ENCODE measurements around the gene ADGRL1.
"Not testable (repeated sequence)": the region's sequence is repeated elsewhere in the genome, so short reads cannot be mapped to it uniquely, and the experiment has no call there.

DNA sequence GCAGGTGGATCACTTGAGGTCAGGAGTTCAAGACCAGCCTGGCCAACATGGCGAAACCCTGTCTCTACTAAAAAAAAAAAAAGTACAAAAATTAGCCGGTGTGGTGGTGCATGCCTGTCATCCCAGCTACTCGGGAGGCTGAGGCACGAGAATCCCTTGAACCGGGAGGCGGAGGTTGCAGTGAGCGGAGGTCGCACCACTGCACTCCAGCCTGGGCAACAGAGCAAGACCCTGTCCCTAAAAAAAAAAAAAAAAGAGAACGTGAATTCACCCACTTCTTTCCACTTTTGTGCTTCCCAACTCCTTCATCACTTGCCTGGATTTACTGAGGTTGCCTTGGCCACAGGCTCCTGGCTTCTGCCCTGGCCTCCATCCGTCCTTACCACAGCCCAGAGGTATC is 44.3 kb upstream of the ADGRL1 start:
- TF ChIP-seq, protein P1, sequence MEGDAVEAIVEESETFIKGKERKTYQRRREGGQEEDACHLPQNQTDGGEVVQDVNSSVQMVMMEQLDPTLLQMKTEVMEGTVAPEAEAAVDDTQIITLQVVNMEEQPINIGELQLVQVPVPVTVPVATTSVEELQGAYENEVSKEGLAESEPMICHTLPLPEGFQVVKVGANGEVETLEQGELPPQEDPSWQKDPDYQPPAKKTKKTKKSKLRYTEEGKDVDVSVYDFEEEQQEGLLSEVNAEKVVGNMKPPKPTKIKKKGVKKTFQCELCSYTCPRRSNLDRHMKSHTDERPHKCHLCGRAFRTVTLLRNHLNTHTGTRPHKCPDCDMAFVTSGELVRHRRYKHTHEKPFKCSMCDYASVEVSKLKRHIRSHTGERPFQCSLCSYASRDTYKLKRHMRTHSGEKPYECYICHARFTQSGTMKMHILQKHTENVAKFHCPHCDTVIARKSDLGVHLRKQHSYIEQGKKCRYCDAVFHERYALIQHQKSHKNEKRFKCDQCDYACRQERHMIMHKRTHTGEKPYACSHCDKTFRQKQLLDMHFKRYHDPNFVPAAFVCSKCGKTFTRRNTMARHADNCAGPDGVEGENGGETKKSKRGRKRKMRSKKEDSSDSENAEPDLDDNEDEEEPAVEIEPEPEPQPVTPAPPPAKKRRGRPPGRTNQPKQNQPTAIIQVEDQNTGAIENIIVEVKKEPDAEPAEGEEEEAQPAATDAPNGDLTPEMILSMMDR (IDR thresholded peaks at IDR 0.05 in 8 of 11, conservative IDR thresholded peaks at IDR 0.05 in 3 of 11): not testable (repeated sequence)
- not testable (repeated sequence) for TF ChIP-seq POLR2A, POLR2AphosphoS5 (IDR thresholded peaks at IDR 0.05)

All from spleen (tissue), 7 donors.